GM18505 (cell line): ENCODE results near the gene CFAP100.

Experiments
- ATAC-seq: cut with Tn5 transposase; IDR thresholded peaks from one replicate; pipeline ENCODE4 v1.9.1; 2021; ENCODE audit not compliant: unreplicated experiment
- POLR2A ChIP-seq: IDR thresholded peaks from 4 replicates; pipeline ENCODE4 v1.6.1; 2011; ENCODE audit warnings: borderline replicate concordance; ENCODE audit not compliant: insufficient read depth, insufficient read length; ENCODE audit errors: extremely low read depth

CFAP100 gene

GRCh38 chr3:126459111-126459762 lies 64.5 kb downstream of the CFAP100 start:
- no peak for TF ChIP-seq POLR2A
- ATAC-seq = no peak

DNA sequence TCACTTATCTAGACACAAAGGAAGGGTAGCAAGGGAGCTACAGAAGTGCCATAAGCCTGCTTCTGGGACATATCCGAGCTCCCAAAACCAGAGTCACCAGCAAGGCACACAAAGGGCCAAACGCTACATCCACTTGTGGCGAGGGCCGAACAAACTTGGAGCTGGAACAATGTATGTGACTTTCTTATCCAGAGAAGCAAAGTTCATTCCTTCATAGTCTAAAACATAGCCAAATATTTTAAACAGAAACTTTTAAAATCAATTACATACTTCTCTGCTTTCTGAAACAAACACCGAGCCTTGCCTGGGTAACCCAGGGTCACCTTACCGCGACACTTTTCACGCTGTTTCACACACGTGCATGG lies 65.0 kb downstream of the CFAP100 start:
- no peak for TF ChIP-seq POLR2A
- ATAC-seq = no peak

DNA sequence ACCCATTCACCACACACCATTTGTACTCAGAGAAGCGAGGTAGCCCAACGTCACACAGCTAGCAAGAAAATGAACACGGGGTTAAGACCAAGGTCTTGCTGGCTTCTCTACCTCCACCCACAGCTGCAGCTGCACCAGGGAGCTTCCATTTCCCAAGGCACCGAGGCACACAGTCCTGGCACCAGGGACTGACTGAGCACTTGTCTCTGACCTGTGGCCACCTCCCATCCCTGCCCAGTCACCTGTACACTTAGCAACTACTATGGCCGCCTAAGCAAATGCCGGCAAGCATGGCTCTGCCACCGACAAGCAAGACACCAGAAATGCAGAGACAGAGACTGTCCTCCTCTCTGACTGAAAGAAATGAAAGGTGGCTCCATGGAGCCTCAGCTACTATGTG lies 65.7 kb downstream of the CFAP100 start:
- ATAC-seq = no peak
- TF ChIP-seq POLR2A = no peak

DNA sequence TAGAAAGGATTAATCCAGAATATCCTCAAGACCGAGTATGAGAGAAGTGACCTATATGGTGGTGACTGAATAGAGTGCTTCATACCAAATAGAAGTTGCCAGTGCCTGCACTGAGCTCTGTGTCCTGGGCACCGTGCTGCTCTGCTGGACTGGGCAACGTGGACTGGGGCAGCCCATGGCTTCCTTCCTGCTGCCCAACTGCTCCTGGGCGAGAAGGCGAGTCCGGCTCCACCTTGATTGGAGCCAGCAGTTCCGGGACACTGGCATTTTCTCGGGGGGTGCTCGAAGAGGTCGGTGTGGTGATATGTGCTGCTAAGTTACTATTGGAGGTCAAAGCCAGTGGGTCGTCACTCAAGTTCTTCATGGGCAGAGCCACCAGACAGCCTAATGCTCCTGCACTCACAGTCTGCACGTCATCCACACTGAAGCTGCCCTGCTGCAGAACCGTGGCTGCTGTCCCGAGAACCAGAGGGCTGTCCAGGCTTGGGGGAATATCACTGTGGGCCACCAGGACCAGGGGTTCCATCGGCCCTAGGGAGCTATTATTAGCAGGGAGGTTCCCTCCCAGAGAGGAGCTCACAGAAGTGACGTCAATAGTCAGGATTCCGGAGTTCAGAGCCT lies 66.9 kb downstream of the CFAP100 start:
- no peak for TF ChIP-seq POLR2A

DNA sequence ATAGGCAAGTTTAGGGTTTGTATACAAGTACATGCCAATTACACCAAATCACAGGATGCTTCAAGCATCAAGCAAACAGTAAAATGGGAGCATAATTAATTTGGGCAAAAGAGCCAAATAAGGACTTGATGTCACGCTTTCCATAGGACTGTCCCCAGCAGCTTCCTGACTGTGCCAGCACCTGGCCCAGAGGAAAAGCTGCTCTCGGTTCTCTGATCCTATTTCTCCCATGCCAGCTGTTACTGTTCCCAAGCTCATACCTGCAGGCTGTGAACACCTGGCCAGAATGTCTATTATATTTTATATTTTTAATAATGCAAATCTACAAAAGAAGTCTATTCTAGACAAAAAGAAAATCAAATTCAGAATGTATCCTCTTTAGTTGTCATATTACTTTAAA lies 68.8 kb downstream of the CFAP100 start:
- no peak for ATAC-seq
- no peak for TF ChIP-seq POLR2A

More for the DNA sequence above, 66.9 kb downstream of the CFAP100 start:
- no peak for ATAC-seq

GRCh38 chr3:126464093-126464492 lies 69.4 kb downstream of the CFAP100 start:
- no peak for ATAC-seq
- TF ChIP-seq POLR2A = no peak

- ATAC-seq = no peak
- TF ChIP-seq POLR2A = no peak
Measured at GRCh38 chr3:126464494-126464893, 69.8 kb downstream of the CFAP100 start.

- TF ChIP-seq POLR2A = no peak
- ATAC-seq = no peak
Measured at GRCh38 chr3:126464997-126465396, 70.3 kb downstream of the CFAP100 start.

DNA sequence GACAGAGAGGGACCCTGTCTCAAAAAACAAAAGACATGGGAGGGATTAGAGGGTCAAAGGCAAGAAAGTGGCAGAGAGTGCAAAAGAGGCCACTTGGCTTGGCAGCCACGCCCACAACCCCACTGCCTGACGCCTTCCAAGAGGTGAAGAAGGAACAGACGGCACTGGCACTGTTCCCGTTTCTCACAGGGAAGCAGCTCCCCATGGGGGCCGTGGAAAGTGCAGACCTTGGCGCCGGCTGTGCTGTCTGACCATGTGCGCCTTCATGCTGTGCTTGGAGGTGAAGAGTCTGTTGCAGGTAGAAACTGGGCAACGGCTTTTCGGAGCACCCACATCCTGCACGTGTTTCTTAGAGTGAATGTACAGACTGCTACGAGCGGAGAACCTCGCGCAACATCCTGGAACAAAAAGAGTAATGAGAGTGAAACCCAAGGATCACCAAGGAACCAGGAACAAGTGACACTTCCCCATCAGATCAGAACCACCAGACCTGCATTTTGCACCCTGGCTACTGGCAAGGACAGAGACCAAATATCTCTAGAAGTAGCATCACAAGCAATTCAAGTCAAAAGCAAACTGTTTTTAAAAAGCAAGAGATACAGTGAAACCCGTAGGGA lies 71.3 kb downstream of the CFAP100 start:
- TF ChIP-seq POLR2A = no peak
- ATAC-seq = no peak

DNA sequence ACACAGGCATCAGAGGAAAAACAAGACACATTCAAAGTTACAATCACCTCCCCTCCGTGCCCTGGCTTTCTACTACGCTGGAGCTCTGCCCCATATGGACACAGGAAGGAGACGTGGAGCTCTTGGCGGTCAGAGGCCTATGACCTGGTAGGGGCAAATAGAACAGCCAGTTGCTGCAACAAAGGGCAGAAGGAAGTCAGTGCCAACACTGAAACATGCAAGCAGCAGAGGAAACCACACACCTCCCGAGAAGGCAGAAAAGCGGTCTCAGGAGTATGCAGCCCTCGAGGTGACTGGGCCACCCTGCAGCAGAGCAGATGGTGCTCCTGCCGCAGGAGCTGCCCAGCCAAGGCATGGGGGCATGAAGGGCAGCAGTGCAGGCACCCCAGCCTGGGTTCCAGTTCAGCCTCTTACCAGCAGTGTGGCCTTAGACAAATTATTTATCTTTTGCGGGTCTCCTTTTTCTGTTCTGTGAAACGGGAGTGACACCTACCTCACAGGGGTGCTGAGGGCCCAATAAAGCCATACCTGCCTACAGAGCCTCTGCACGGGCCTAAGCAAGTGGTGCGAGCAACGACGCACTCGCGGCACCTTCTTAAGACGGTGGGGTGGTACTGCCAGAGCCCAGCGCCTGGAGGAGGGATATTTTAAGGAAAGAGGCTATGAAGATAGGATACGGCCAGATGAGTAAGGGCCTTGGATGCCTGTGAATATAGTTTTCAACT lies 72.3 kb downstream of the CFAP100 start:
- no peak for ATAC-seq
- TF ChIP-seq POLR2A = no peak

DNA sequence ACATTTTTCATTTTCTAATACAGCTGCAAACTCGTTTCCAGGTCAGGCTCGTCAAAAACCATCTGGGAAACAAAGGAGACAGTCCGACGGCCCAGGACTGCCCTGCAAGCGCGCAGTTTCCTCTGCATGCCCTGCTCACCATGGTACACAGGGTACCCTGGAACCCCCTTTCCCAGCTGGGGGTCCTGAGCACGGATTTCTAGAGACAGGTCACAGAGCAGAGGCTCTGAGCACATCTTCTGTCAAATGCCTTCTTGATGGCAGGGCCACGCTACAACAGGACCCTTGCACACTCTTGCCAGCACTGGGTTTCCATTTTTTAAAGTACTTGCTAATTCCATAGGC lies 72.9 kb downstream of the CFAP100 start:
- no peak for ATAC-seq
- no peak for TF ChIP-seq POLR2A

DNA sequence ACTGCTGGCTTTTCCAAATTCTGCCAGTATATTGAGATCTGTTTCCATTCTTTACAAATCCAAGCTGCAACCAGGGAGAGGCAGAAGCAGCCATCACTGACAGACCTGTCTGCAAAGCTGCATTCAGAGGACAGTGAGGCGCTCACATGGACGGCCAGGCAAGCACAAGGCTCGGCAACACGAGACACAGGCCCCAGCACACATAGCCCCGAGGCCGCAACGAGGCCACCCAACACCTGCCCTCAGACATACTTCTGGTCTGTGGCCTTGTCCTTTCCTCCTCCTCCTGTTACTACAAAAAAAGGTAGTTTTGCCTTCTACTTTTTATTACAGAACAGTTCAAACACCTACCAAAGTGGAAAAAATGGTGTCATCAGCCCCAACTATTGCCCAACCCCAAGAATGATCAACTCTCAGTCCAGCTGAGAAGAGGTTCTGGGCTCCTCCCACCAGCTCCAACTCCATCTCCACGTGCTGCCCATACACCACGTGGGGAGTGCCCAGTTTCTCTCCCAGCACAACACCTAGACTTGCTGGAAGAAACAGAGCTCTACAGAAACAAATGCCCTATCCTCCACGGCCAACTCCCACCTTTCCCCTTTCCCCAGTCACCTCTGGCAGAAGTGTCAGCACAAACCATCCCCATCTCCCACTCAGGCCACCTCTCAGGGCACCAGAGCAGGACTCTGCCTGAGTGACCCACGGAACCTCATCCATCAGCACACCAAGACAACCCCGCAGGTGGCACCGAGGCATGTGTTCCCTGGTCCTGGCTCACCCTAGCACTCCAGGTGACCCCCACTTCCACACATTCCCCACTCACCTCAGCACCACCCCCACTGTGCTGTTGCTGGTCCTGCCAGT lies 73.6 kb downstream of the CFAP100 start:
- no peak for ATAC-seq
- TF ChIP-seq POLR2A = no peak

DNA sequence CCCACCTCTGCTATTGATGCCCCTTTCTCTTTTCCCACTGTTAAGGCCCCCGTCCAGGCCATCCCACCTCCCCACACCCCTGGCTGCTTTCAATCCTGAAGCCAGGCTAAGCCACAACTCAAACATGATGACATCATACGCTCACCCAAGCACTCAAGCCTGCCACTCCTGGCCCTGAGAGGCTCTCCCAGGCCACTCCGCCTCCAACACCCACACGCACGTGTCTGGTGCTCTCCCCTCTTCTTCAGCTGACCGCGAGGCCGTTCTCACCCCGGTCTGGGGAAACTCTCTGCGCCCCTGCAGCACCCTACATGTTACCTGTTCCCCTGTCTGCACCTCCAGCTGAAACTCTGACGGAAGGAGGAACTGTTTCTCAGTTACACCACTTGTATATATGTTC lies 74.8 kb downstream of the CFAP100 start:
- no peak for ATAC-seq
- TF ChIP-seq POLR2A = no peak

DNA sequence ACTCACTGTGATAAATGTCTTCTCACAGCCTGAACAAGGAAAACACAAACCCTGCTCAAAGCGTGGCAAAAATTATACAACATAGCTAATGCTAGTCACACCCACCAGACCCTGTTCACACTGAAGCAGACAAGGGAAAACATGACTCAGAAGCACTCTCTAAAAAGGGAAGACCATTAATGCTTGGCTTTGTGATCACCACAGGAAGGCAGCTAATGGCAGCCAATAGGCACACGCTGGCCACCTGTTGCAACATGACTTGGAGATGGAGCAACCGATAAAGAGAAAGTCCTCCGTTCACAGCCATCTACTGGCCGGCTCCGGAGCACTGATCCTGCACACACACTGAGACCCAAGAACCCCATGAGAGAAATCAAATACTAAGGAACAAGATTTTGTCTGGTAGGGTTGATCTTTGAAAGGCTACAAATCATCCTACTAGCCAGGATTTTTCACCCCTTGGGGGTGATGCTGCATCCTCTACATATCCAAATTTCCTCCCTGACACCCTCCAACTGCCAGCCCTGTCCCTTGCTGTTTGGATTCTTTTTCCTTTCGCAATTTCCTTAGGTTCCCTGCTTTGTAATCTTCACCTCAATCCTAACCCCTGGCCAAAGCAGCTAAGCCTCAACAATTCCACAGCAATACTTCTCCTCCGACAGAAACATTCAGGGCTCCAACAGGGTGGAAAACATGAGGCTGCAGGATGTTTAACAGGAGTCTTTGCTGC lies 77.7 kb downstream of the CFAP100 start:
- TF ChIP-seq POLR2A = no peak
- no peak for ATAC-seq
